HepG2 (cell line): ENCODE results near the gene PRDX2.

ENCODE experiments used
- EP300 ChIP-seq, 3 experiments: sonication (generic) in 1 of 3; formaldehyde crosslinking in 1 of 3; IDR thresholded peaks; 2 replicates each; pipeline versions ENCODE4 v1.5.1 to v1.6.1; 2011 to 2020; ENCODE audit warnings: low read depth in 2 of 3, low read length in 2 of 3, borderline replicate concordance in 1 of 3, improper control_type of control experiment in 1 of 3, mild to moderate bottlenecking in 1 of 3, missing genetic modification reagents in 1 of 3, moderate library complexity in 1 of 3
- ETV6 ChIP-seq: sonication (generic); formaldehyde crosslinking; conservative IDR thresholded peaks from 2 replicates; pipeline ENCODE4 v1.4.0; 2020; ENCODE audit warnings: missing genetic modification reagents
- MBD4 ChIP-seq: IDR thresholded peaks from 2 replicates; pipeline ENCODE4 v1.6.1; 2012; ENCODE audit warnings: low read length, inconsistent platforms, borderline replicate concordance
- PHF21A ChIP-seq: sonication (generic); formaldehyde crosslinking; IDR thresholded peaks from 2 replicates; pipeline ENCODE4 v1.5.0; 2020; ENCODE audit warnings: mild to moderate bottlenecking, missing genetic modification reagents
- TF ChIP-seq, protein P1 (sequence below): sonication (generic); formaldehyde crosslinking; IDR thresholded peaks from 2 replicates; pipeline ENCODE4 v1.5.0; 2020; ENCODE audit warnings: mild to moderate bottlenecking, missing genetic modification reagents, moderate library complexity

DNA sequence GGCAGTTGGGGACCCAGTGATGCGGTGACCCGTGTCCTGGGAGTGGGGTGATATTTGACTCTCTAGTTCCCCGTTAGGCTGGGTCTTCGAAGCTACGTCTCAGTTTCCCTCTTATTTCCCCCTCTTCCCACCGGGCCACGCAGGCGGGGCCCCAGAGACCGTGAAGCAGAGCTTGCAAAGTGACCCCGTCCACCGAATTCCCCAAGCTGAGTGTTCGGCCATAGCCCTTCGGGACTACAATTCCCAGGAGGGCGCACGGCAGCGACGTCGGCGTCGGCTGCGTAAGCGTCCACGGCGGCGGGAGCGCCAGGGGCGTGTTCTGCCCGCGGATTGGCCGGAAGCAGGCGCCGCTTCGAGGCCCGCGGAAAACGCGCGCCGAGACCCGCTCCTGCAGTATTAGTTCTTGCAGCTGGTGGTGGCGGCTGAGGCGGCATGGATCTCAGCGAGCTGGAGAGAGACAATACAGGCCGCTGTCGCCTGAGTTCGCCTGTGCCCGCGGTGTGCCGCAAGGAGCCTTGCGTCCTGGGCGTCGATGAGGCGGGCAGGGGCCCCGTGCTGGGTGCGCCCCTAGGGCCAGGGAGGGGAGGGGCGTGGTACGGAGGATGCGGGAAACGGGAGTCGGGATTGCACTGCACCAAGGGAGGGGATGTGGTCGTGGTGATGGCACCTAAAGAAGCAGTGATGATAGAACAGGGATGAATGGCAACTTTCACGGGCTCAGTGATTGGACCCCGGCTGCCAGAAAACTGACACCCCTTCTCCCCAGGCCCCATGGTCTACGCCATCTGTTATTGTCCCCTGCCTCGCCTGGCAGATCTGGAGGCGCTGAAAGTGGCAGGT, 4.9 kb upstream of the PRDX2 start, which contains the start of gene RNASEH2A:
- TF ChIP-seq, protein P1, sequence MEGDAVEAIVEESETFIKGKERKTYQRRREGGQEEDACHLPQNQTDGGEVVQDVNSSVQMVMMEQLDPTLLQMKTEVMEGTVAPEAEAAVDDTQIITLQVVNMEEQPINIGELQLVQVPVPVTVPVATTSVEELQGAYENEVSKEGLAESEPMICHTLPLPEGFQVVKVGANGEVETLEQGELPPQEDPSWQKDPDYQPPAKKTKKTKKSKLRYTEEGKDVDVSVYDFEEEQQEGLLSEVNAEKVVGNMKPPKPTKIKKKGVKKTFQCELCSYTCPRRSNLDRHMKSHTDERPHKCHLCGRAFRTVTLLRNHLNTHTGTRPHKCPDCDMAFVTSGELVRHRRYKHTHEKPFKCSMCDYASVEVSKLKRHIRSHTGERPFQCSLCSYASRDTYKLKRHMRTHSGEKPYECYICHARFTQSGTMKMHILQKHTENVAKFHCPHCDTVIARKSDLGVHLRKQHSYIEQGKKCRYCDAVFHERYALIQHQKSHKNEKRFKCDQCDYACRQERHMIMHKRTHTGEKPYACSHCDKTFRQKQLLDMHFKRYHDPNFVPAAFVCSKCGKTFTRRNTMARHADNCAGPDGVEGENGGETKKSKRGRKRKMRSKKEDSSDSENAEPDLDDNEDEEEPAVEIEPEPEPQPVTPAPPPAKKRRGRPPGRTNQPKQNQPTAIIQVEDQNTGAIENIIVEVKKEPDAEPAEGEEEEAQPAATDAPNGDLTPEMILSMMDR (CRISPR knock-in tag), result peak; percentile 22; the same call in 1 of the 2 replicates
- no peak for TF ChIP-seq EP300 (IDR thresholded peaks at IDR 0.05; ENCODE audit: low read depth in 2 of 2, low read length in 2 of 2)
- no peak; the same call in 1 of the 2 replicates for TF ChIP-seq EP300 (CRISPR knock-in tag; IDR thresholded peaks at IDR 0.05; ENCODE audit: borderline replicate concordance)
- no peak for TF ChIP-seq MBD4
- peak; percentile 59; the same call in 1 of the 2 replicates for TF ChIP-seq ETV6 (CRISPR knock-in tag)
- TF ChIP-seq PHF21A, result 0 out of 2 replicates have a peak, but pooled peaks have one; percentile 14
